ENCODE results near the gene TRIM16. TPM values are rescaled to one million over a fixed set of nuclear protein-coding genes. Genes with fewer than 3 reads are reported as not detected.
"Not testable (repeated sequence)": the region's sequence is repeated elsewhere in the genome, so short reads cannot be mapped to it uniquely, and the experiment has no call there.

TRIM16 gene
- polyA plus RNA-seq (2014; cell fraction: cytosol; rRNA removed) = 47.6 and 49.0 TPM in 2 replicates
- polyA plus RNA-seq (2014; cell fraction: nucleus; rRNA removed) = 17.6 and 31.7 TPM in 2 replicates

- DNase-seq (ENCODE audit: low spot score) = peak; percentile 68
Measured at GRCh38 chr17:15683824-15684478, at the start of gene TRIM16. TSS of gene TRIM16 (minus strand) at chr17:15684311. CDS start at chr17:15651609, 32,702 bp downstream.

- DNase-seq (ENCODE audit: low spot score) = not testable (repeated sequence)
Measured at GRCh38 chr17:15733174-15733789, 49.2 kb upstream of the TRIM16 start.

DNA sequence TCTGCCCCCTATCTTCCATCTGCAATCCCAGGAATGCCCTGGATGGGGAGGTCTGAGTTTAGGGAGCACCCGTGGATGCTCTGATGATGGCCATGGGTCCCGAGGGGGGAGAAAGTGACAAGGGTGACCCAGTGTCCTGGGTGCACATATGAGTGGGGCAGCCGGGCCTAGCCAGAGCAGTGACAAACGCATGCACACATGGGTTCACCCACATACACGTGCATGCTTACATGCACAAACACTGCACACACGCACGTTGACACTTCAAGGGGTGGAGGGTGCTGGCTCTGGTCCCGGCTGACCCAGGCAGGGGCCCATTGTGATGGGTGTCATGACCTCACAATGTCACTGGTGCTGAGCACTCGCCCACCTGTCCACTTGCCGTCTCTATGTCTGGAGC lies 47.8 kb upstream of the TRIM16 start, which contains the start of gene TBC1D26:
Gene TBC1D26 (plus strand): TSS at position 384 of the 400 bp plus-strand sequence. CDS start 3,066 bp downstream, outside the sequence.
- DNase-seq (ENCODE audit: low spot score) = not testable (repeated sequence)

DNA sequence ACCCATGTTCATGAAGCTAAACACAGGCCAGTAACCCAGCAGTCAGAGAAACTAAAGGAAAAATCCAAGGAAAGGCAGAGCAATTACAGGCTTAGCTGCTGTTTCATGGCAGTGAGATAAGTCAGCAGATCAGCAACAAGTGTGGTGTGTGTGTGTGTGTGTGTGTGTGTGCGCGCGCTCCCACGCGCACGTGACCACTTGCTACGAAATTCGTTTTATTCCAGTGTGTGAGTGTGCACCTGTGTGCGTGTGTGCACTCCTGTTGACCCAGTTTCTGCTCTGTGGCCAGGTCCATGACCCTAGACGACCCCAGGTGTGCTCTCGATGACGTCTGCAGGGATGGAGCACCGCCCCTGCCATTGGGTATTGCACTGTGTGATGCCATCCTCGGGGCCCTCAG lies 46.4 kb upstream of the TRIM16 start:
- DNase-seq (ENCODE audit: low spot score) = not testable (repeated sequence)

GRCh38 chr17:15716601-15717563 lies 32.8 kb upstream of the TRIM16 start:
- not testable (repeated sequence) for DNase-seq (ENCODE audit: low spot score)

DNA sequence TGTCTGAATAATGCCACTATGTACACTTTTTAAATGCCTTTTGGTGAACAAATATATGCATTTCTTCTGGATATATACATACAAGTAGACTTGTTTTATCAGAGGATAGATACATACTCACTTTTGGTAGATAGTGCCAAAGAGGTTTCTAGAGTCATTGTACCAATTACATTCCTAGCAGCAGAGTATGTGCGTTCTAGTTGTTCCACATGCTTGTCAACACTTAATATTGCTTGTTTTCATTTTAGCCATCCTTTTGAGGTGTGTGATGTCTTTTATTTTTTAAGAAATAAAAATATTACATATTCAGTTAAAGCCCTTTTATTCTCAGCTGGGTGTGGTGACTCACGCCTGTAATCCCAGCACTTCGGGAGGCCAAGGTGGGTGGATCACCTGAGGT lies 24.8 kb upstream of the TRIM16 start:
- not testable (repeated sequence) for DNase-seq (ENCODE audit: low spot score)

DNA sequence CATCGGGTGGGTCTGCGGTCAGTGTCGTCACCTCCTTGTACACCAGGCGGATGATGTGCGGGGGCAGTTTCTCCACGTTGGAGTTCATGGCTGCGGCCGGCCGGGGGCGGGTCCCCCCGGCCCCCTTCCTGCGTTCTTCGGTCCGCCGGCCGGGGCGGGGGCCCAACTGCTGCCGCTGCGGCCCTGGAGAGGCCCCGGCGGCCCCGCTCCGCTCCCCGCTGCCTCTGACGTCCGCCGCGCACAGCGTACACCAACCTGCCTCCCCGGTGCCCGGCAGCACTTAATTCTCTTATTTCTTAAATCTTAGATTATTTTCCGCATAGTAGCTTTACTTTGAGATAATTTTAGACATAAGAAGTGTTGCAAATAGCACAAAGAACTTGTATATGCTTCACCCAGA lies 20.7 kb upstream of the TRIM16 start:
- DNase-seq (ENCODE audit: low spot score) = not testable (repeated sequence)

DNA sequence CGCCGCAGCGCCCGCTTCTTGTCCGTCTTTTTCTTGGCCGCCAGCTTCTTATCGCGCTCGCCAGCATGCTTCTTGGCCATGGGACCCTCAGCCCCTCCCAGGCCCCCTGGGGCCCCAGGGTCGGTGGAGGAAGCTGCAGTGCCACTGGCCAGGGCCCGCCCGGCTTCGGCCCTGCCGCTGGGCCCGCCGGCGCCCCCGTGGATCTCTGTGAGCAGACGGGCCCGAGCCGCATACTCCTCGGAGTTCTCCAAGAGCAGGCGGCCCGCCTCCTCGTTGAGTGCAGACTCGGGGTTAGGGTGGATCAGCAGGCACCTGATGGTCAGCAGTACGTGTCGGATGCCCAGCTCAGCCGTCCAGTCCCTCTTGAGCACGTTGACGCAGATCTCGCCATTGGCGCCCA lies 20.1 kb upstream of the TRIM16 start:
- not testable (repeated sequence) for DNase-seq (ENCODE audit: low spot score)

DNA sequence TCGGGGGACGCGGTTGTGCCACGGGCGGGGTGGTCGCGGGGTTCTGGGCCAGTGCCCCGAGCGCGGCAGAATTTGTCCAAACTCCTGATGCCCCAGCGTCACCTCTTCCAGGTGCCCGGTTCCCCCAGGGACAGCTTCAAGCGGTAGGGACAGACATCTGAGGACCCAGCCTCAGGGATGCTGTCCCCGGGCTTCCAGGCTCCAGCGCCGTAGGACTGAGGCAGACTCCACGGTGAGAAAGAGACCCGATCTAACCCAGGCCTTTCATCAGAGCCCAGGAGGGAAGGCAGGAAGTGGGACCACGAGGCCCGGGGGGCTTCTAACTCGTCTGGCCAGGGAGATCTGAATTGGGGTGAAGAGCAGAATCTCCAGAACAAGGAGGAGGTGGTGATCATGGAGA lies 15.8 kb upstream of the TRIM16 start:
- not testable (repeated sequence) for DNase-seq (ENCODE audit: low spot score)

DNA sequence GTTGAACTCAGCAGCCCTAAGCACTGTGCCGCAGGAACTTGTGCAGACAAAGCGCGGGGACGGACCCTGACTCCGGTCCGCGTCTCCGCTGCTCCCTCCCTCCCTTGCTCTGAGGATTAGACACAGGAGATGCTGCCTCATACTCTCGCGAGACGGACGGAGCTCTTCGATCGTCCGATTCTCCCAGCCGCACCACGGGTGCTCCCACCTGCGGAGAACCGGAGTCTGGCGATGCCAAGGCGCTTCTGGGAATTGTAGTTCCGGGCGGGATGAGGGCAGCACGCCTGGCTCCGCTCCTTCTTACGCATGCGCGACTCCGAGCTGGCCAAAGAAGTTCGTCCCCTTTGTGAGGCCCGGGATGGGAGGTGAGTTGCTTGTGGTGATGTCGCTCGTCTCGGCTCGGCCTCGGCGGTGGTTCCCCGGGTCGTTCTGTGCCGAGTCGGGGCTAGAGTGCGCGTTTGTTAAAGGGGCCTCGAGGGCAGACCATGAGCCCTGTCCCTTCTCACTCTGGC lies 15.4 kb upstream of the TRIM16 start, which contains the start of gene ZNF286A:
Gene ZNF286A (plus strand): TSS at position 340 of the 512 bp plus-strand sequence. CDS start 578 bp downstream, outside the sequence.
- peak; percentile 100 for DNase-seq (ENCODE audit: low spot score)

GRCh38 chr17:15698967-15699366 lies 14.9 kb upstream of the TRIM16 start:
- peak; percentile 26 for DNase-seq (ENCODE audit: low spot score)

GRCh38 chr17:15687494-15687893 lies 3.4 kb upstream of the TRIM16 start:
- not testable (repeated sequence) for DNase-seq (ENCODE audit: low spot score)

DNA sequence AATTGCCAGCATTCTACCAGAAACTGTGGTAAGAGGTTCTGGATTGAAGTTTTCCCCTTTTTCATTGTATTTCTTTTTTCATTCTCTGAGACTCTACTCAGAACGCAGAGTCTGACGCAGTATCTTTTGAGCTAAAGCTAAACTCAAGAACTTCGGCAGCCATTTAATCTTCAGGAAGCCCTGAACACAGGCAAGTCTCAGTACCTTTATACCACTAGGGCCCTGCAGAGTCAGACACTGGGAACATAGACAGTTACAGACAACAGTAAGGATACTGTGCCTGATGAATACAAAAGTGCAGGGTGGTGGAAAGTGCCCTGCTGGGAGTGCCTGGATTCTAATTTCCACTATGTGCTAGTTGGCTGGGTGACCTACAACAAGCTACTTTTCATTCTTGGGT lies 976 bp downstream of the TRIM16 start:
- not testable (repeated sequence) for DNase-seq (ENCODE audit: low spot score)

- not testable (repeated sequence) for DNase-seq (ENCODE audit: low spot score)
Measured at GRCh38 chr17:15675991-15676390, 8.1 kb downstream of the TRIM16 start.

GRCh38 chr17:15674640-15675039 lies 9.5 kb downstream of the TRIM16 start:
- DNase-seq (ENCODE audit: low spot score) = not testable (repeated sequence)

GRCh38 chr17:15669526-15669925 lies 14.6 kb downstream of the TRIM16 start:
- DNase-seq (ENCODE audit: low spot score) = not testable (repeated sequence)

DNA sequence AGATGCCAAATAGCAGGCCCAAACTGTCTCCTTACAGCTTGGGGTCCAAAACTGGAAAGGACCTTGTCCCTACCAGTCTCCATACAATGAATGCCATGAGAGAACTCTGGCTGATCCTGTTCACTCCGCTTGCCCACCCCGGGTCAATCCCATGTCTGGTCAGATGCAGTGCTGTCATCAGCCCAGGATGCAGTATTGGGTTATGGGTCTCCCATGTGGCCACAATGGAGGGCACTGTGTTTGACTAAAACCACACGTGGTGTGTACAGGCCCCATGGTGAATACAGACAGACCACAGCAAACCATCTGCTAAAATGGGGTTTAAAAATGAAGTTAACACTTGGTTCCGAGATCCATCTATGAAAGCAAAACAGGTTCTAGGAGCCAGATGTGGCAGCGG lies 20.4 kb downstream of the TRIM16 start:
- no peak for DNase-seq (ENCODE audit: low spot score)

DNA sequence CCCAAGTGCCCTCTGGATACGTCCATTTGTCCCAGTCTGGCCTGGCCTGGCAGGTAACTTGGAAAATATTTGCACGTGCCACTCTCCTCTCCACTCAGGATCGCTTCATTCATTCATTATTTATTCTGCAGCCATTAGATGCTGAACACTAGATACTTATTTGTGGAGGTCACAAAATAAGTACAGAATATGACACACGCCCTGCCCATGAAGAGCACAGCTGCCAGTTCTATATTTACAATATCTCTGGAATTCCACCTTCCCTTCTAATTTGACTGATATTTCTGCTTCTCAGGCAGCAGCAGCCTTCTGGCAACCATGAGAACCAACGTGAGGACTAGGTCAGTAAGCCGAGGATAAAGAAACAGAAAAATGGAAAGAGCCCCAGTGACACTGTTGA lies 20.9 kb downstream of the TRIM16 start:
- no peak for DNase-seq (ENCODE audit: low spot score)

GRCh38 chr17:15662681-15663080 lies 21.4 kb downstream of the TRIM16 start:
- no peak for DNase-seq (ENCODE audit: low spot score)

DNA sequence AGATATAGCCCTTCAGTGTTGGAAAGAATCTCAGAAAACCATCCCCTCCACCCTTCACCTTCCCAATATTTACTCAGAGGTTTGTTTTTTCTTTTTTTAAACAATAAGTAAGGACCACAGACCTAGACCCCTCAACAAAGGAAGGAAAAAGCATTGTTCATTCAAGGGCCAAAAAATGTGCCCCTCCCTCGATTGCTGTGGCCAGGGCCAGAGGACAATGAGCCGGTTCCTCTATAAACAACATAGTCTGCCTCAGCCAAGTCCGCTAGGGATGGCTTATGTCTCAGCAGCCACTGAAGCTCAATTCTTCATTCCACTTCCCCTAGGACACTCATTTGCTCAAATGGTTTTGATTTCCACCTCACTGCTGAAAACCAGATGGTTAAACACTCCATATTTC lies 24.0 kb downstream of the TRIM16 start:
- no peak for DNase-seq (ENCODE audit: low spot score)

DNA sequence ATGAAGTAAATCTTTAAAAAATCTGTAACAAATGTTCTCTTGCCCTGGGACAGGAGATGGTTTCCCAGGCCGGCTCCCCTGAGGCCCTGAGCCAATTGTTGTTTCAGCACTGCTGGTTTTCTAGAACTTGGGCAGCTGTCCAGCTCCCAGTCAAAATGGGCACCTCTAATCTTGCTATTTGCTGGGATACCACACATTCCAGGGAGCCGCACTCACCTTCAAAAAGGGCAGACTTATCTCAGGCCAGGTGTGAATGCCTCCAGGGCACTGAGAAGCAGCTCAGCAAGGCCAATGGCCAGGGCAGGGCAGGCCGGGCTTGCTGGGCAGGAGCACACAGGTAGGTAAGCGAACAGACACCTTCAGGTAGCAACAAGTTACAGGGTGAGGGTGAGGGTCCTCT lies 24.4 kb downstream of the TRIM16 start:
- no peak for DNase-seq (ENCODE audit: low spot score)

Measured in SK-N-DZ (cell line).